Adipocyte (in vitro differentiated cells): ENCODE measurements around the gene OR4K1.
"Not testable (repeated sequence)": the region's sequence is repeated elsewhere in the genome, so short reads cannot be mapped to it uniquely, and the experiment has no call there.

Experiments
- DNase-seq: peaks from one replicate; pipeline ENCODE4 v3.0.0-alpha.2; 2015; ENCODE audit warnings: low read depth
- H3K27me3 ChIP-seq: replicated peaks from 2 replicates; pipeline ENCODE4 v1.7.0; 2013; ENCODE audit warnings: mild to moderate bottlenecking, low read length, moderate library complexity; ENCODE audit not compliant: control insufficient read depth, insufficient read depth
- H3K36me3 ChIP-seq: 2 replicates; pipeline ENCODE4 v1.7.0; 2013; ENCODE audit warnings: low read length, mild to moderate bottlenecking, moderate library complexity; ENCODE audit not compliant: control insufficient read depth, insufficient read depth, severe bottlenecking
- H3K4me1 ChIP-seq: 2 replicates; pipeline ENCODE4 v1.7.0; 2013; ENCODE audit warnings: mild to moderate bottlenecking, low read length, moderate library complexity; ENCODE audit not compliant: control insufficient read depth, insufficient read depth
- H3K4me3 ChIP-seq: 2 replicates; pipeline ENCODE4 v1.7.0; 2013; ENCODE audit warnings: mild to moderate bottlenecking, low read length, moderate library complexity
- H3K9ac ChIP-seq: 2 replicates; pipeline ENCODE4 v1.7.0; 2013; ENCODE audit warnings: mild to moderate bottlenecking, low read length, moderate library complexity
- H3K9me3 ChIP-seq: 2 replicates; pipeline ENCODE4 v1.7.0; 2013; ENCODE audit warnings: mild to moderate bottlenecking, low read length, moderate library complexity; ENCODE audit not compliant: control insufficient read depth

The OR4K1 gene

GRCh38 chr14:19947413-19948090 is 16.8 kb downstream of the OR4K1 start:
- H3K36me3 ChIP-seq = no peaks in the 10 kb centered on the region
- no peak overlapping the region for H3K4me3 ChIP-seq
- no peak overlapping the region for H3K9ac ChIP-seq
- H3K4me1 ChIP-seq = no peaks in the 10 kb centered on the region
- no peaks in the 10 kb centered on the region for H3K9me3 ChIP-seq
- H3K27me3 ChIP-seq = no peaks in the 10 kb centered on the region
- DNase-seq = no peak

- Histone ChIP-seq H3K36me3 (no peaks in the 10 kb centered on the region), H3K9ac (no peak overlapping the region), H3K4me3 (no peak overlapping the region), H3K9me3 (no peaks in the 10 kb centered on the region), H3K27me3 (no peaks in the 10 kb centered on the region), H3K4me1 (no peaks in the 10 kb centered on the region)
- no peak for DNase-seq
These were observed 18.5 kb downstream of the OR4K1 start for GRCh38 chr14:19949218-19949617.

- not testable (repeated sequence) for H3K4me1 ChIP-seq, H3K9ac ChIP-seq, H3K36me3 ChIP-seq, H3K9me3 ChIP-seq, H3K4me3 ChIP-seq, DNase-seq, H3K27me3 ChIP-seq
These were observed 39.0 kb downstream of the OR4K1 start for GRCh38 chr14:19969735-19970134.

- Histone ChIP-seq H3K4me3 (no peak overlapping the region), H3K9me3 (no peaks in the 10 kb centered on the region), H3K27me3 (no peaks in the 10 kb centered on the region), H3K9ac (no peak overlapping the region), H3K36me3 (no peaks in the 10 kb centered on the region), H3K4me1 (no peaks in the 10 kb centered on the region)
- no peak for DNase-seq
These were observed 44.1 kb downstream of the OR4K1 start for GRCh38 chr14:19974844-19975243.

GRCh38 chr14:19975291-19975690 is 44.6 kb downstream of the OR4K1 start, which contains the start of gene OR4K15:
Gene OR4K15, plus strand, starts transcription at chr14:19975591. Its CDS starts 0 bp downstream, at chr14:19975591.
- no peaks in the 10 kb centered on the region for H3K27me3 ChIP-seq
- no peaks in the 10 kb centered on the region for H3K9me3 ChIP-seq
- no peak for DNase-seq
- H3K4me3 ChIP-seq = no peak within 1 kb of the TSS
- no peak within 1 kb of the TSS for H3K9ac ChIP-seq
- H3K36me3 ChIP-seq = no peaks in the 10 kb centered on the region
- no peaks in the 10 kb centered on the region for H3K4me1 ChIP-seq
